HL-60/S4 (cell line): ENCODE results near the gene CPM.
"Not testable (repeated sequence)": the region's sequence is repeated elsewhere in the genome, so short reads cannot be mapped to it uniquely, and the experiment has no call there.

Experiments used
- in situ Hi-C: fragments of 300-500 bp; cut with MboI; formaldehyde crosslinking; loops from 2 replicates; pipeline ENCODE4 v1.14.3; 2022; ENCODE audit warnings: low sequenced_read_pairs

CPM gene

GRCh38 chr12:68812553-68813241, 120.3 kb downstream of the CPM start:
- in situ Hi-C loops, result no loop called here

GRCh38 chr12:68811573-68811972, 121.4 kb downstream of the CPM start:
- in situ Hi-C loops, result not testable (repeated sequence)

- in situ Hi-C loops, result not testable (repeated sequence)
These were observed 123.0 kb downstream of the CPM start for GRCh38 chr12:68810027-68810389.

- in situ Hi-C loops, result no loop called here
These were observed 123.6 kb downstream of the CPM start for GRCh38 chr12:68809190-68810026.

- in situ Hi-C loops, result no loop called here
These were observed 124.4 kb downstream of the CPM start for GRCh38 chr12:68808388-68809189.

- in situ Hi-C loops, result no loop called here
These were observed 125.2 kb downstream of the CPM start, which contains the start of gene MDM2 for GRCh38 chr12:68807576-68808387. Gene MDM2 (plus strand): TSS chr12:68808177. CDS start chr12:68808478, 301 bp downstream.

- in situ Hi-C loops, result not testable (repeated sequence)
These were observed 125.7 kb downstream of the CPM start for GRCh38 chr12:68807274-68807575.

GRCh38 chr12:68806488-68807237, 126.3 kb downstream of the CPM start:
- in situ Hi-C loops, result no loop called here

- in situ Hi-C loops, result no loop called here
These were observed 127.3 kb downstream of the CPM start for GRCh38 chr12:68805592-68806120.

- in situ Hi-C loops, result no loop called here
These were observed 128.0 kb downstream of the CPM start for GRCh38 chr12:68804657-68805591.

GRCh38 chr12:68803948-68804656, 128.9 kb downstream of the CPM start:
- in situ Hi-C loops, result no loop called here

- in situ Hi-C loops, result not testable (repeated sequence)
These were observed 129.9 kb downstream of the CPM start for GRCh38 chr12:68802911-68803651.

- in situ Hi-C loops, result not testable (repeated sequence)
These were observed 130.6 kb downstream of the CPM start for GRCh38 chr12:68802372-68802745.
